Liver (tissue), 3 donors: Measurements from ENCODE around the gene AHRR.

Experiments used
- EGR1 ChIP-seq, 2 donors: IDR thresholded peaks; 2 replicates each; pipeline ENCODE4 v1.6.1; 2016 to 2018; ENCODE audit warnings: antibody characterized with exemption in 2 of 2, low read depth in 2 of 2
- HNF4A ChIP-seq, 2 donors: conservative IDR thresholded peaks; 2 replicates each; pipeline ENCODE4 v1.6.1; 2016; ENCODE audit warnings: antibody characterized with exemption in 2 of 2, mild to moderate bottlenecking in 2 of 2
- JUND ChIP-seq, 2 donors: IDR thresholded peaks; 2 replicates each; pipeline ENCODE4 v1.6.1; 2016; ENCODE audit warnings: antibody characterized with exemption in 2 of 2
- SP1 ChIP-seq: IDR thresholded peaks from 2 replicates; pipeline ENCODE4 v1.6.1; 2018; ENCODE audit warnings: antibody characterized with exemption, mild to moderate bottlenecking
- TF ChIP-seq, protein P1 (sequence below): fragments of 150-350 bp; IDR thresholded peaks from 2 replicates; pipeline ENCODE4 v1.5.1; 2017; ENCODE audit warnings: improper control_type of control experiment, low read depth, low read length; ENCODE audit not compliant: missing input control
- donor health status: healthy.
- donor health status: healthy.

DNA sequence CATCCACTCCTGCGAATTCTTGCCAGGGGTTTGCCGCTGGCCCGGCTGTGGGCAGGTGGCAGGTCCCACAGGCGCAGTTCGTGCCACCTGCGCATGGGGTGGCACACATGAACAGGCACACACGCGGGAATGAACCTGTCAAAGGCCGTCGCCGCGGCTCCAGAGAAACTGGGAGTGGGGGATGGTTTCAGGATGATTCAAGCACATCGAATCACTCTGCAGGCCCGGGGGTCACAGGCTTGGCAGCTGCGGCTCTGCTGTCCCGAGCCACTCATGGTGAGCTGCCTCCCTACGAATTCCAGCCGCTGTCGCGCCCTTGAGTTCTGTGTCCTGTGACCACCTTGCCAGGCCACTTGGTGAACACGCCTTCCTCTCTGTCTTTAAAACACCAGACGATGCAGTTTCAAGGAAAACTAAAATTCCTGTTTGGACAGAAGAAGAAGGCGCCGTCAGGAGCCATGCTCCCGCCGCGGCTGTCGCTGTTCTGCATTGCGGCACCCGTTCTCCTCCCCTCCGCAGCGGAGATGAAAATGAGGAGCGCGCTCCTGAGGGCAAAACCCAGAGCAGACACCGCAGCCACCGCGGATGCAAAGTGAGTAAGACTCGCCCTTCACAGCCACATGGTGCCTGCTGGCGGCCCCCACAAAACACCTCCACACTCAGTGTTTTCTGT, 106.0 kb downstream of the AHRR start:
- TF ChIP-seq EGR1 (IDR thresholded peaks at IDR 0.05; ENCODE audit: low read depth in 2 of 2) (no peak), HNF4A (conservative IDR thresholded peaks at IDR 0.05) (no peak), SP1 (no peak), JUND (IDR thresholded peaks at IDR 0.05) (no peak)
- TF ChIP-seq, protein P1, sequence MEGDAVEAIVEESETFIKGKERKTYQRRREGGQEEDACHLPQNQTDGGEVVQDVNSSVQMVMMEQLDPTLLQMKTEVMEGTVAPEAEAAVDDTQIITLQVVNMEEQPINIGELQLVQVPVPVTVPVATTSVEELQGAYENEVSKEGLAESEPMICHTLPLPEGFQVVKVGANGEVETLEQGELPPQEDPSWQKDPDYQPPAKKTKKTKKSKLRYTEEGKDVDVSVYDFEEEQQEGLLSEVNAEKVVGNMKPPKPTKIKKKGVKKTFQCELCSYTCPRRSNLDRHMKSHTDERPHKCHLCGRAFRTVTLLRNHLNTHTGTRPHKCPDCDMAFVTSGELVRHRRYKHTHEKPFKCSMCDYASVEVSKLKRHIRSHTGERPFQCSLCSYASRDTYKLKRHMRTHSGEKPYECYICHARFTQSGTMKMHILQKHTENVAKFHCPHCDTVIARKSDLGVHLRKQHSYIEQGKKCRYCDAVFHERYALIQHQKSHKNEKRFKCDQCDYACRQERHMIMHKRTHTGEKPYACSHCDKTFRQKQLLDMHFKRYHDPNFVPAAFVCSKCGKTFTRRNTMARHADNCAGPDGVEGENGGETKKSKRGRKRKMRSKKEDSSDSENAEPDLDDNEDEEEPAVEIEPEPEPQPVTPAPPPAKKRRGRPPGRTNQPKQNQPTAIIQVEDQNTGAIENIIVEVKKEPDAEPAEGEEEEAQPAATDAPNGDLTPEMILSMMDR = no peak
